NB4 (cell line): ENCODE results near the gene GBP3.

Experiments
- MAX ChIP-seq: IDR thresholded peaks from 2 replicates; pipeline ENCODE4 v1.6.1; 2011; ENCODE audit warnings: low read depth, low read length
- MYC ChIP-seq: IDR thresholded peaks from 2 replicates; pipeline ENCODE4 v1.6.1; 2011; ENCODE audit warnings: low read depth, low read length
- POLR2A ChIP-seq: IDR thresholded peaks from 2 replicates; pipeline ENCODE4 v1.6.1; 2011; ENCODE audit warnings: mild to moderate bottlenecking; ENCODE audit not compliant: insufficient read length; ENCODE audit errors: extremely low read depth
- TF ChIP-seq, protein P1 (sequence below): IDR thresholded peaks from one replicate; pipeline ENCODE4 v1.5.1; 2012; ENCODE audit warnings: low read depth, low read length

DNA sequence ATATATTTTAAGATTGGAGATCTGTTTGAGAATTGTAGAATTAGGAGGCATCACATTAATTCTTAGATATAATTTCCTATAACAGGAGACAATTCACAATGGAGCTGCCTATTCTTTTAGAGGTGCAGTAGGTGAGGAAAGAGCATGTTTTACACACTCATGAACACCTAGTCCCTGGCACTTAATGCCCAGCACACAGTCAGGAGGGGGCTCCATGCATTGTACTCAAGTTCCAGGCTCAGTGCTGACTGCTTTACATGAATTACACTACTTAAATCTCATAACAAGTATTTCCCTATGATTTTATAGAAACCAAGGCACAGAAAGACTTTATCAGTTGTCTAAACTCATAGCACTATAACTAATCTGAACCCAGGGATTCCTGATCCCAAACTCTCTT, 360 bp upstream of the GBP3 start:
- TF ChIP-seq, protein P1, sequence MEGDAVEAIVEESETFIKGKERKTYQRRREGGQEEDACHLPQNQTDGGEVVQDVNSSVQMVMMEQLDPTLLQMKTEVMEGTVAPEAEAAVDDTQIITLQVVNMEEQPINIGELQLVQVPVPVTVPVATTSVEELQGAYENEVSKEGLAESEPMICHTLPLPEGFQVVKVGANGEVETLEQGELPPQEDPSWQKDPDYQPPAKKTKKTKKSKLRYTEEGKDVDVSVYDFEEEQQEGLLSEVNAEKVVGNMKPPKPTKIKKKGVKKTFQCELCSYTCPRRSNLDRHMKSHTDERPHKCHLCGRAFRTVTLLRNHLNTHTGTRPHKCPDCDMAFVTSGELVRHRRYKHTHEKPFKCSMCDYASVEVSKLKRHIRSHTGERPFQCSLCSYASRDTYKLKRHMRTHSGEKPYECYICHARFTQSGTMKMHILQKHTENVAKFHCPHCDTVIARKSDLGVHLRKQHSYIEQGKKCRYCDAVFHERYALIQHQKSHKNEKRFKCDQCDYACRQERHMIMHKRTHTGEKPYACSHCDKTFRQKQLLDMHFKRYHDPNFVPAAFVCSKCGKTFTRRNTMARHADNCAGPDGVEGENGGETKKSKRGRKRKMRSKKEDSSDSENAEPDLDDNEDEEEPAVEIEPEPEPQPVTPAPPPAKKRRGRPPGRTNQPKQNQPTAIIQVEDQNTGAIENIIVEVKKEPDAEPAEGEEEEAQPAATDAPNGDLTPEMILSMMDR = no peak
- no peak for TF ChIP-seq POLR2A
- no peak for TF ChIP-seq MAX
- no peak for TF ChIP-seq MYC
